GM18870 (cell line): ENCODE measurements around the gene HAPLN1.
"Not testable (repeated sequence)": the region's sequence is repeated elsewhere in the genome, so short reads cannot be mapped to it uniquely, and the experiment has no call there.

Source experiments
- ATAC-seq: cut with Tn5 transposase; IDR thresholded peaks from one replicate; pipeline ENCODE4 v1.9.1; 2021; ENCODE audit warnings: moderate library complexity; ENCODE audit not compliant: unreplicated experiment

The HAPLN1 gene

GRCh38 chr5:83720836-83721537 lies at the start of gene HAPLN1:
TSS of gene HAPLN1 (minus strand) at chr5:83720855. CDS start at chr5:83673523, 47,332 bp downstream.
- ATAC-seq: no peak

- no peak for ATAC-seq
Measured at GRCh38 chr5:83767409-83767992, 46.8 kb upstream of the HAPLN1 start.

GRCh38 chr5:83764101-83764500 lies 43.4 kb upstream of the HAPLN1 start:
- ATAC-seq: no peak

DNA sequence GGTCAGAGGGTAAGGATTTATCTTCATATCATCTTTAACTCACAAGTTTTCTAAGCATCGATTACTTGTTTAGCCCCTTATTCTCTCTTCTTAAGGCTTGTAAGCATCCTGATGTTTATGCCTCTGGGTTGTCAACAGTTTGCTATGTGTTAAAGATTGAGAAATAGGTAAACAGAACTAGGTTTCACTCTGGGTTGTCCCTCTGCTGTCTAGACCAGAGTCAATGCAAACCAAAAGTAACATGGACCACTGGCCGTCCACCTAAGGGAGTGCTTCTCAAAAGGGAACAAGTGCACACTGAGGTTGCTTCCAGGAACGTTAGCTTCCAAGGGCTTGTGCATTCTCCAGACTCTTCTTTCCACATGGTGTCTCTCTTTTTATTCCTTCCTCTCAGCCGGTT lies 39.9 kb upstream of the HAPLN1 start:
- no peak for ATAC-seq

GRCh38 chr5:83752700-83753099 lies 32.0 kb upstream of the HAPLN1 start:
- no peak for ATAC-seq

DNA sequence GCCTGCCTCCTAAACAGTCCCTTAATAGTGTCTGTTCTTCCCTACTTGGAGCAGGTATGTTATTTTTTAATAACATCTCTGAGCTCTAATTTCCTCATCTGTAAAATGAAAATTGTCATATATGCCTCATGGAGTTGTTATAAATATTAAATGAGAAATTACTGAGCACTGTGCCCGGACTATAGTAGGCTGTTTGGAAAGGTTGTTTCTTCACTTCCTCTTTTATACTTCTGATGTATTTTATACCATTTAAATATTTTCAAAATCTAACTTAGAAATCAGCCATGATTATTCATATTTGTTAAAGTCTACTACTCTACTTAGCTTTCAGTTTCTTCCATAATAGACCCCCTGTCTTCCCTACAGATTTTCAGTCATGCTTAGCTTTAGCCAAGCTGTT lies 30.5 kb upstream of the HAPLN1 start:
- no peak for ATAC-seq

DNA sequence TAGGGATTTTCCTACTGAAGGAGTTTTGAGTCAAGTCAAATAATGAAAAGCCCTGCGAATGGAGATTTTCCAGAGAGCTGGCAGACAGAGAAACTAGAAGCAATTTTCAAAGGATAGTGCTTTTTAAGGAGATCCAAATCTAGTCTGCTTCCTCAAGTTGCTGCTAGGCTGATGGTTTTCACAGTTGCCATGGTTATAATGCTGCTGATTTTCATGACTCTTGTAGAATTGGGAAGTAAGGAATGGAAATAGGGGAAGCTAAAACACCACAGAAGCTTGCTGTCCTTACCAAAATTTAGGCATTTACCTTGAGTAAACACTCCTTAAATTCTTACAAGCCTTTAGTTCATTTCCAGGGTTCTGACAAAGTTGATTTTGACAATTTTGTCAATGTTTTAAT lies 30.1 kb upstream of the HAPLN1 start:
- ATAC-seq: no peak

- no peak for ATAC-seq
Measured at GRCh38 chr5:83745816-83746215, 25.2 kb upstream of the HAPLN1 start.

GRCh38 chr5:83744821-83745220 lies 24.2 kb upstream of the HAPLN1 start:
- ATAC-seq: no peak

DNA sequence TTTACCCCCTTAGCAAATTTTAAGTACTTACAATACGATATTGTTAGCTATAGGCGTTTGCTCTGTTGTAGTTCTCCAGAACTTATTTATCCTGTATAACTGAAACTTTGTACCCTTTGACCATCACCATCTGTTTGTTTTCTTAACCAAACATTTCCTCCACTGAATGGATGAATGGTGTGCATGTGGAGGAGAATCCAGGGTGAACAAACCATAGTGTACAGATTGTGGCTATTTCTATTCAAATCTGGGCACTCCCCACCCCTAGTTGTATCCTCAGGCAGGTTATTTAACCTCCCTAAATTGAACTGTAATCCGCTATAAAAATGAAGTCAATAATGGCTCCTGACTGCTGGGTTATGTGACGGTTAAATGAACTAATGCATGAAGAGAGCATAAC lies 21.4 kb upstream of the HAPLN1 start:
- ATAC-seq: no peak

GRCh38 chr5:83741571-83741970 lies 20.9 kb upstream of the HAPLN1 start:
- no peak for ATAC-seq

DNA sequence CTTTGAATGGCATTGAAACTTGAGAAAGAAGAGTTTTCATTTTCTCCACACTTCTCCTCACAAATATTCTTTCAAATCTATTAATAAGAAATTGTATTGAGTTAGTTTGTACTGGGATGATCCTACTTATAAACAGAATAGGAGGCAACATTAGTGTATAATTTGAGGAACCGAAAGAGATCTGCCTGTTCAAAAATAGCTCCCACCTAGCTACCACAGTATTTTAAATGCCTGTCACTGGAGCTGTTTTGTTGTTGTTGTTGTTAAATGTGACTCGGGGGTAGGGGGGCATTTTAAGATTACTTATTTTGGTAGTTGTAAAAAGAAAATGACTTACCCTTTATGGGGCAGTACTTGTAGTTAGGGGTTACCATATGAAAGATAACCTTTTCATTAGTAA lies 20.1 kb upstream of the HAPLN1 start:
- ATAC-seq: peak; percentile 59

- ATAC-seq: not testable (repeated sequence)
Measured at GRCh38 chr5:83736169-83736568, 15.5 kb upstream of the HAPLN1 start.

DNA sequence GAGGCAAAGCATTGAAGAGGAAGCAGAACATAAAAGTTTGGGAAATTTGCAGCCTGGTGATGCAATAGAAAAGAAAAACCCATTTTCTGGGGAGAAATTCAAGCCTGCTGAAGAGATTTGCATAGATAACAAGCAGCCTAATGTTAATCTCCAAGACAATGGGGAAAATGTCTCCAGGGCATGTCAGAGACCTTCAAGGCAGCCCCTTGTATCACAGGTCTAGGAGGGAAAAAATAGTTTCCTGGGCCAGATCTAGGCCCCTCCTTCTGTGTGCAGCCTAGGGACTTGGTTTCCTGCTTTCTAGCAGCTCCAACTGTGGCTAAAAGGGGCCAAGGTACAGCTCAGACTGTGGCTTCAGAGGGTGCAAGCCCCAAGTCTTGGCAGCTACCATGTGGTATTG lies 14.4 kb upstream of the HAPLN1 start:
- not testable (repeated sequence) for ATAC-seq

DNA sequence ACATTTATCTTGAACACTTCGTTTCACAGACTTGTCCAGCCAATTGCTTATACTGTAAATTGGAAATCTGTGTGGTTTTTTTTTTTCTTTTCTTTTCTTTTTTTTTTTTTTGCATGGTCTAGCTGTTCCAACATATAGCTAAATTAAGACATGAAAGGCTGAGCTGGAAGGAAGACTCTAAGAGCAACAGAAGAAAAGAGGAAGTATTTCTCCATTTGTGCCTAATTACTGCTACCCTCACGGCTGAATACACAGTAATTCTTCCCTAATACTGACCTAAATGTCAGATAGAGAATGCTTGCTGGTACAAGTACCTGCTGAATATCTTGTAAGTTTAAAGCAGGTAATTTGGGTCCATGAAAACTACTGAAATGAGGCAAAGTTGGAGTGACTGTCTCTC lies 11.0 kb upstream of the HAPLN1 start:
- ATAC-seq: no peak

GRCh38 chr5:83729362-83729761 lies 8.7 kb upstream of the HAPLN1 start:
- no peak for ATAC-seq

- no peak for ATAC-seq
Measured at GRCh38 chr5:83726912-83727311, 6.3 kb upstream of the HAPLN1 start.

- ATAC-seq: no peak
Measured at GRCh38 chr5:83724935-83725334, 4.3 kb upstream of the HAPLN1 start.

DNA sequence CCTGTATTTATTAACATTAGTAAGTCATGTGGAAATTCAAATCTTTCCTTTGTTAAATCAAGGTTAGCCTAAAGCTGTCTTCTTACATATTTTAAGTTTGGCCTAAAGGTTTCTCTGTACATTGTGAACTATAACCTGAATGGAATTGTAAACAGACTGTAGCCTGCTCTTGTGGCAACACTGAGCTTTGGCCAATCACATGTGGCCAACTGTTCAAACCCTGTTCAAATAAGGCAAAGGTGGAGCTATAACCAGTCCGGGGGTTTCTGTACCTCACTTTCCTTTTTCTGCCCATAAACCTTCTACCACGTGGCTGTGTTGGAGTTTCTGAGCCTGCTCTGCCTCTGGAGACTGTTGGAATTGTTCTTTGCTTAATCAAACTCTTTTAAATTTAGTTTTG lies 3.3 kb upstream of the HAPLN1 start:
- ATAC-seq: no peak

DNA sequence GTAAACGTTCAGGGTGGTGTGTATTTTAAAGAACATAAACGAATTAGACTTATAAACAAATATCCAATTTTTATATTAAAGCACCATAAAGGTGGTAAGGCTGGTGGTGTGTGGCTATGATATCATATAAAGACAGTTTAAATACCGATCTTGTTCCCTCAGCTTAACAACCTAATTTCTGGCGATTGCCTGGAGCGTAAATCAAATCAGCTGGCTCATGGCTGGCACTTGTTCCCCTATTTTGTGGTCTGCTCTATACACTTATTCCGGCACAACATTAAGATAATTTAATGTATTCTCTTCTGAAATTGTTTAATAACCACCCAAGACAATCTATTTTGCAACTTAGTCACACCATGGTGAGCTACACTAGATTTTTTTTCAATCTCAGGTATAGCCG lies 2.4 kb upstream of the HAPLN1 start:
- no peak for ATAC-seq

GRCh38 chr5:83721953-83722901 lies 1.6 kb upstream of the HAPLN1 start:
- no peak for ATAC-seq
